K562 (cell line): ENCODE measurements around the gene FBLN7. TPM values are rescaled to one million over a fixed set of nuclear protein-coding genes. Genes with fewer than 3 reads are reported as not detected.

ENCODE experiments used
- ATAC-seq: fragments of 200-7000 bp; cut with Tn5 transposase; 3 replicates; pipeline ENCODE4 v1.9.1; 2020; ENCODE audit warnings: moderate library complexity
- BruUV-seq: library from RNA; stranded (reverse); fragments of 400-500 nt; replicated peaks from 2 replicates; lab custom pipeline; 2021; lab: Mats Ljungman, UMichigan
- CTCF ChIA-PET: fragments of 300-600 bp; formaldehyde crosslinking; extraction: SDS; loops from one replicate; lab custom pipeline; 2021; ENCODE audit warnings: low intra/inter-chr PET ratio; lab: Yijun Ruan, JAX
- POLR2A ChIA-PET: fragments of 300-600, 350-650 bp; sonication (Branson Sonifier 250); formaldehyde crosslinking; extraction: SDS; loops from one replicate; lab custom pipeline; 2021; ENCODE audit warnings: antibody characterized with exemption, inconsistent platforms; lab: Yijun Ruan, JAX
- DNase-seq, 4 experiments: peaks; one replicate each; pipeline versions ENCODE4 v3.0.0 to v3.0.0-alpha.2; 2011 to 2018; ENCODE audit warnings: low spot score in 3 of 4, mixed read lengths in 3 of 4; ENCODE audit errors: extremely low read depth in 1 of 4
- FAIRE-seq: peaks from 2 replicates; lab custom pipeline; 2011; peaks lifted over from hg19 to GRCh38; lab: Jason Lieb, UNC
- H2AFZ ChIP-seq: 2 replicates; pipeline ENCODE4 v1.6.0; 2011; ENCODE audit warnings: low read depth, low read length, control low read depth, inconsistent platforms
- H3K27ac ChIP-seq: fragments of 200-600 bp; 3 replicates; pipeline ENCODE4 v1.8.0; 2011; ENCODE audit warnings: low read depth, mild to moderate bottlenecking, control low read depth, inconsistent platforms, low read length, moderate library complexity, mixed read lengths; ENCODE audit errors: extremely low read depth
- H3K27me3 ChIP-seq, 2 experiments: fragments of 300-600 bp in 1 of 2; 2 replicates in 1 of 2; 3 replicates in 1 of 2; pipeline versions ENCODE4 v1.6.0 to v1.8.0; 2011; ENCODE audit warnings: inconsistent platforms in 2 of 2, low read length in 2 of 2, mild to moderate bottlenecking in 1 of 2, mixed read lengths in 1 of 2, moderate library complexity in 1 of 2; ENCODE audit not compliant: control insufficient read depth in 2 of 2, insufficient read depth in 2 of 2
- H3K36me3 ChIP-seq: fragments of 300-600 bp; 3 replicates; pipeline ENCODE4 v1.8.0; 2011; ENCODE audit warnings: mild to moderate bottlenecking, low read length, inconsistent platforms; ENCODE audit not compliant: control insufficient read depth, insufficient read depth
- H3K4me1 ChIP-seq, 2 experiments: fragments of 200-600 bp in 1 of 2; replicated peaks in 1 of 2; 2 replicates in 1 of 2; 3 replicates in 1 of 2; pipeline versions ENCODE4 v1.5.1 to v1.8.0; 2011; ENCODE audit warnings: inconsistent platforms in 2 of 2, low read length in 2 of 2, mild to moderate bottlenecking in 1 of 2, mixed read lengths in 1 of 2, moderate library complexity in 1 of 2; ENCODE audit not compliant: control insufficient read depth in 2 of 2, insufficient read depth in 2 of 2
- H3K4me2 ChIP-seq: 2 replicates; pipeline ENCODE4 v1.6.1; 2011; ENCODE audit warnings: low read length, control low read depth, inconsistent platforms, mixed read lengths; ENCODE audit not compliant: insufficient read depth
- H3K4me3 ChIP-seq: fragments of 200-600 bp; sonication (generic), shearing (Covaris generic); 2 replicates; pipeline ENCODE4 v1.5.1; 2016; ENCODE audit warnings: control low read depth, inconsistent platforms
- H3K79me2 ChIP-seq: fragments of 200-600 bp; 3 replicates; pipeline ENCODE4 v1.8.0; 2011; ENCODE audit warnings: low read length, inconsistent platforms; ENCODE audit not compliant: control insufficient read depth, insufficient read depth
- H3K9ac ChIP-seq, 2 experiments: 2 replicates each; pipeline versions ENCODE4 v1.6.0 to v1.6.1; 2011; ENCODE audit warnings: low read depth in 2 of 2, low read length in 2 of 2, control low read depth in 1 of 2, inconsistent platforms in 1 of 2, mild to moderate bottlenecking in 1 of 2, mixed read lengths in 1 of 2; ENCODE audit not compliant: insufficient read depth in 1 of 2
- H3K9me1 ChIP-seq: one replicate; pipeline ENCODE4 v1.6.0; 2011; ENCODE audit warnings: inconsistent platforms, mild to moderate bottlenecking, low read length, moderate library complexity; ENCODE audit not compliant: control insufficient read depth, insufficient read depth
- H3K9me3 ChIP-seq: replicated peaks from 2 replicates; pipeline ENCODE4 v1.5.1; 2011; ENCODE audit warnings: low read depth, low read length, inconsistent platforms; ENCODE audit not compliant: control insufficient read depth, insufficient read depth
- H4K20me1 ChIP-seq: replicated peaks from 2 replicates; pipeline ENCODE4 v1.6.1; 2011; ENCODE audit warnings: low read length, inconsistent platforms, mixed read lengths; ENCODE audit not compliant: control insufficient read depth, insufficient read depth
- BACH1 ChIP-seq: fragments of 200-800 bp; sonication (Bioruptor generic); IDR thresholded peaks from 2 replicates; pipeline ENCODE4 v1.6.1; 2016; ENCODE audit warnings: missing genetic modification characterization, missing compliant biosample characterization
- CEBPB ChIP-seq: fragments of 450-650 bp; IDR thresholded peaks from 2 replicates; pipeline ENCODE4 v1.6.1; 2016; ENCODE audit warnings: missing genetic modification characterization, missing compliant biosample characterization
- CREB3L1 ChIP-seq: fragments of 450-650 bp; IDR thresholded peaks from 2 replicates; pipeline ENCODE4 v1.6.1; 2014; ENCODE audit warnings: low read depth, mild to moderate bottlenecking, moderate library complexity, borderline replicate concordance
- EZH2 ChIP-seq: IDR thresholded peaks from 2 replicates; pipeline ENCODE4 v1.6.1; 2012; ENCODE audit warnings: low read depth, mild to moderate bottlenecking, inconsistent platforms, low read length, borderline replicate concordance
- GATAD2B ChIP-seq: fragments of 450-650 bp; IDR thresholded peaks from 2 replicates; pipeline ENCODE4 v1.6.1; 2017; ENCODE audit warnings: mild to moderate bottlenecking, borderline replicate concordance
- HMBOX1 ChIP-seq: sonication (generic); IDR thresholded peaks from 2 replicates; pipeline ENCODE4 v1.6.1; 2016
- NR3C1 ChIP-seq: sonication (generic); formaldehyde crosslinking; IDR thresholded peaks from 2 replicates; pipeline ENCODE4 v1.8.1; 2022; ENCODE audit warnings: missing genetic modification reagents
- PBX2 ChIP-seq, 2 experiments: IDR thresholded peaks in 1 of 2; conservative IDR thresholded peaks in 1 of 2; 2 replicates each; pipeline ENCODE4 v1.6.1; 2016; ENCODE audit warnings: low read depth in 2 of 2, mild to moderate bottlenecking in 1 of 2, missing compliant biosample characterization in 1 of 2, missing genetic modification characterization in 1 of 2, moderate library complexity in 1 of 2
- PRPF4 ChIP-seq: fragments of 200-400 bp; formaldehyde crosslinking; IDR thresholded peaks from one replicate; pipeline ENCODE4 v1.6.1; 2017; ENCODE audit warnings: low read length, low read depth, mild to moderate bottlenecking; ENCODE audit not compliant: insufficient read depth, poor library complexity, severe bottlenecking
- THAP12 ChIP-seq: fragments of 250-450 bp; sonication (Bioruptor Pico); IDR thresholded peaks from 2 replicates; pipeline ENCODE4 v1.9.0; 2021; ENCODE audit warnings: mild to moderate bottlenecking, inconsistent platforms
- XRCC3 ChIP-seq: fragments of 450-650 bp; IDR thresholded peaks from 2 replicates; pipeline ENCODE4 v1.6.1; 2017; ENCODE audit warnings: mild to moderate bottlenecking, moderate library complexity
- ZNF354B ChIP-seq: fragments of 250-450 bp; sonication (Bioruptor Pico); IDR thresholded peaks from 2 replicates; pipeline ENCODE4 v1.4.0; 2020
- ZNF707 ChIP-seq: fragments of 250-450 bp; sonication (Bioruptor Pico); conservative IDR thresholded peaks from 2 replicates; pipeline ENCODE4 v1.8.0; 2022; ENCODE audit warnings: inconsistent platforms, mild to moderate bottlenecking, moderate library complexity
- WGBS: fragments of 100-300 bp; shearing (Covaris generic); methylation state at CpG from one replicate; pipeline ENCODE4 v1.1.6; 2016; ENCODE audit warnings: low coverage, mixed read lengths; ENCODE audit not compliant: insufficient coverage; ENCODE audit errors: missing lambda C conversion rate; 5-methylcytosine and 5-hydroxymethylcytosine counted together
- in situ Hi-C: fragments of 300-500 bp; cut with MboI; formaldehyde crosslinking; loops from 4 replicates; pipeline ENCODE4 v1.15.0; 2018; ENCODE audit warnings: inconsistent platforms, mixed read lengths
- intact Hi-C: fragments of 100-400 bp; cut with micrococcal nuclease; formaldehyde crosslinking; loops from 2 replicates; pipeline ENCODE4 v1.14.2; 2022
- polyA plus RNA-seq, 8 experiments: library from polyadenylated mRNA; depleted of rRNA in 4 of 8; stranded (reverse) in 5 of 8; unstranded in 3 of 8; fragments of >200 nt; fragmentation: Nextera tagmentation in 2 of 8; fragmentation: Illumina TruSeq in 1 of 8; extraction: Ambion mirVana in 2 of 8; extraction: Trizol in 1 of 8; gene quantifications; 2 replicates each; pipeline versions ENCODE4 v1.2.1 to v1.2.3, GENCODE V29; 2011 to 2014; ENCODE audit warnings: inconsistent platforms in 1 of 8, missing spikeins in 1 of 8
- total RNA-seq, 7 experiments: library from RNA; depleted of rRNA in 6 of 7; stranded (reverse); fragments of >200 nt in 6 of 7; fragmentation: Illumina TruSeq in 2 of 7; extraction: Trizol in 2 of 7; gene quantifications; 2 replicates each; pipeline versions ENCODE4 v1.2.1 to v1.2.3, GENCODE V29; 2011 to 2021; ENCODE audit warnings: low replicate concordance in 1 of 7

Gene FBLN7
- total and polyA plus RNA-seq, 9 of the 15 experiments (the other 6 are each of a cell fraction or from before 2014, with no cell fraction given), result 0.13 TPM; not detected in 8

- CTCF ChIA-PET, result no interaction called here
- no peak overlapping the region for H3K4me3 ChIP-seq
- whole genome bisulfite sequencing, result 21% methylated on average over 10 of the region's 10 CpGs
- no peaks in the 10 kb centered on the region for H3K9me1 ChIP-seq
- no peak overlapping the region for H3K4me2 ChIP-seq
- POLR2A ChIA-PET, result interaction anchor here (0.7 to 0.8 kb wide), 2 partner anchors 34 to 419 kb away, joined by 3 read pairs; no protein-coding TSS in a partner anchor
- no peak for ATAC-seq
- no peaks in the 10 kb centered on the region for H3K9me3 ChIP-seq
- no TSS peak for BruUV-seq
- FAIRE-seq, result no peak
- H3K27ac ChIP-seq, result no peak overlapping the region
- intact Hi-C loops, result no loop called here
- peaks cover 26 to 79% of the 10 kb centered on the region in 2 experiments for H3K27me3 ChIP-seq
- H3K4me1 ChIP-seq, result peaks cover 0 to 14% of the 10 kb centered on the region in 2 experiments; a peak in 3 of 5 replicates
- no peaks in the 10 kb centered on the region for H3K79me2 ChIP-seq
- H4K20me1 ChIP-seq, result no peaks in the 10 kb centered on the region
- no peak overlapping the region for H2AFZ ChIP-seq
- no peak for DNase-seq
- no peaks in the 10 kb centered on the region for H3K36me3 ChIP-seq
- H3K9ac ChIP-seq, result no peak overlapping the region
- in situ Hi-C loops, result no loop called here
- TF ChIP-seq ZNF707 (CRISPR knock-in tag), result no peak
- no peak for TF ChIP-seq PRPF4
- no peak for TF ChIP-seq PBX2 (CRISPR knock-in tag; IDR thresholded peaks at IDR 0.05; ENCODE audit: low read depth)
- TF ChIP-seq PBX2 (tag; conservative IDR thresholded peaks at IDR 0.05; ENCODE audit: low read depth), result no peak
- TF ChIP-seq BACH1, result no peak
- TF ChIP-seq NR3C1 (CRISPR knock-in tag), result no peak
- TF ChIP-seq CEBPB (tag), result no peak
- TF ChIP-seq ZNF354B (CRISPR knock-in tag), result no peak
- TF ChIP-seq THAP12 (CRISPR knock-in tag), result no peak
- no peak for TF ChIP-seq HMBOX1
- TF ChIP-seq XRCC3, result no peak
- TF ChIP-seq CREB3L1, result no peak
- no peak for TF ChIP-seq GATAD2B
- TF ChIP-seq EZH2, result no peak
Observed at GRCh38 chr2:112152476-112153178, 14.4 kb downstream of the FBLN7 start.
